DMS 273 (cell line): Measurements from ENCODE around the gene PTPN18.

Experiments used
- DNase-seq: peaks from one replicate; lab custom pipeline; 2025; ENCODE audit not compliant: unreplicated experiment; lab: John Stamatoyannopoulos, UW

Gene PTPN18

GRCh38 chr2:130363479-130363878 lies 7.6 kb downstream of the PTPN18 start:
- no peak for DNase-seq

GRCh38 chr2:130365075-130365474 lies 9.2 kb downstream of the PTPN18 start:
- no peak for DNase-seq

GRCh38 chr2:130365963-130366362 lies 10.1 kb downstream of the PTPN18 start:
- DNase-seq: no peak

DNA sequence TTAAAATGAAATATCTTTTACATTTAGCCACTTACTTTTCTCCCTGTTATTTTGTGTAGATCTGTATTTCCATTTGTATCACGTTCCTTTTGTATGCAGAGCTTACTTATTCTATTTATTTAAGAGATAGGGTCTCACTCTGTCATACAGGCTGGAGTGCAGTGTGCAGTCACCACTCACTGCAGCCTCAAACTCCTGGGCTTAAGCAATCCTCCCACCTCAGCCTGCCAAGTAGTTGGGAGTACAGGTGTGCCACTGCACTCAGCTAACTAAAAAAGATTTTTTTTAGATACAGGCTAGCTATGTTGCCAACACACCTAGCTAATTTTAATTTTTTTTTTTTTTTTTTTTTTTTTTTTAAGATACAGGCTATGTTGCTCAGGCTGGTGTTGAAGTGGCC lies 10.9 kb downstream of the PTPN18 start:
- no peak for DNase-seq

DNA sequence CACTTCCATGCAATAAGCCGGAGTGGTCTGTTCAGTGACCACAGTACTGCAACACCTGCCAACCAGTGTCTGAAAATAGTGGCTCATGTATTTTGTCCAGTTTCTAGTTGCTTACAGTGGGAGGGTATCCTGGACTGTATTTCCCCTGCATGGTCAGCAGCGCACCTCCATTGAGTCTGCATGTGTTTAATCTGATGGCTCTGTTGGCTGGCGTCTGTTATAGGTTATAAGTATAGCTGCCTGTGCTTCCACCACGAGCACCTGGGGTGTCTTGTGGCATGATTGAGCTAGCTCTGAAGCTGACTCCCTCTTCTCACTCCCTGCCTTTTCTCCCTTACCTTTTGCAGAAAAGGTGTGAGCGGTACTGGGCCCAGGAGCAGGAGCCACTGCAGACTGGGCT lies 12.9 kb downstream of the PTPN18 start:
- DNase-seq: no peak

GRCh38 chr2:130369311-130369964 lies 13.6 kb downstream of the PTPN18 start:
- no peak for DNase-seq

- no peak for DNase-seq
These were observed 14.1 kb downstream of the PTPN18 start for GRCh38 chr2:130369965-130370341.

DNA sequence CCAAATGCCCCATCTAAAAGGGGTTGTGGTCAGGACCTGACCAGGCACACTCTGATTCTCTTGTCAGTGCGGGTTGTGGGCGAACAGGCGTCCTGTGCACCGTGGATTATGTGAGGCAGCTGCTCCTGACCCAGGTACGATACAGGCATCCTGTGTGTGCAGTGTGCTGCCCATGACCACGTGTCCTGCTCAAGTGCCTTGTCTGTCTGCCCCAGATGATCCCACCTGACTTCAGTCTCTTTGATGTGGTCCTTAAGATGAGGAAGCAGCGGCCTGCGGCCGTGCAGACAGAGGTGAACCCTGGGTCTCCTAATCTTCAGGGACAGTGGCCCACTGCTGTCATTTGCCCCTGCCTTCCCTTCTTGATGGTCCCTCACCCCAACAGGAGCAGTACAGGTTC lies 14.6 kb downstream of the PTPN18 start:
- no peak for DNase-seq

GRCh38 chr2:130371723-130372054 lies 15.8 kb downstream of the PTPN18 start:
- no peak for DNase-seq

DNA sequence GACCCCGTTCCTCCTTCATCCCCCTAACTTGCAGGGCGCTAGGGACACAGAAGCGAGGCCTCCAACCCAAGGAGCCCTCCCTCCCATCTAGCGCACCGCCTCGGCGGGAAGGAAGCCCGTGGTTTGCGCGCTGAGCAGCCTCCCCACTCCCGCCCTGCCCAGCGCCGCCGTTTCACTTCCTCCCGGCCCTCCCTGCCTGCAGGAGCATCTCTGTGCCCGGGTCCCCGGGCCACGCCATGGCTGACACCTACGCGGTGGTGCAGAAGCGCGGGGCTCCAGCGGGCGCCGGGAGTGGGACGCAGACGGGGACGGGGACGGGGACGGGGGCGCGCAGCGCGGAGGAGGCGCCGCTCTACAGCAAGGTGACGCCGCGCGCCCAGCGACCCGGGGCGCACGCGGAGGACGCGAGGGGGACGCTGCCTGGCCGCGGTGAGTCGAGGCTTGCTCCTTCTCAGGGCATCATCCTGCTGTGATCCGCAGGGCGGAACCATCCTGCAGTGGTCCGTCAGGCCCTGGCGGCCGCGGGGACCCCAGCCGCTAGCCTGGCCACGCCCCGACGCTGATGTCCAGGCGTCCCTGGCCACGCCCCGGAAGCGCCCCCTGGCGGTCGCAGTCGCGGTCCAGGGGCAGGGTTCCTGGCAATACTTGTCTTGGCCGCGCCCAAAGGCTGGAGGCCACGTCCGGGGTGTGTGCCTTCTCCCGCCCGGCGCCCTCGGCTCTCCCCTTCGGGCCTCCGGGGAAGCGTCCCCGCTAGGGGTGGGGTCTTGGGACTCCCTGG lies 16.4 kb downstream of the PTPN18 start:
- DNase-seq: peak; percentile 91

DNA sequence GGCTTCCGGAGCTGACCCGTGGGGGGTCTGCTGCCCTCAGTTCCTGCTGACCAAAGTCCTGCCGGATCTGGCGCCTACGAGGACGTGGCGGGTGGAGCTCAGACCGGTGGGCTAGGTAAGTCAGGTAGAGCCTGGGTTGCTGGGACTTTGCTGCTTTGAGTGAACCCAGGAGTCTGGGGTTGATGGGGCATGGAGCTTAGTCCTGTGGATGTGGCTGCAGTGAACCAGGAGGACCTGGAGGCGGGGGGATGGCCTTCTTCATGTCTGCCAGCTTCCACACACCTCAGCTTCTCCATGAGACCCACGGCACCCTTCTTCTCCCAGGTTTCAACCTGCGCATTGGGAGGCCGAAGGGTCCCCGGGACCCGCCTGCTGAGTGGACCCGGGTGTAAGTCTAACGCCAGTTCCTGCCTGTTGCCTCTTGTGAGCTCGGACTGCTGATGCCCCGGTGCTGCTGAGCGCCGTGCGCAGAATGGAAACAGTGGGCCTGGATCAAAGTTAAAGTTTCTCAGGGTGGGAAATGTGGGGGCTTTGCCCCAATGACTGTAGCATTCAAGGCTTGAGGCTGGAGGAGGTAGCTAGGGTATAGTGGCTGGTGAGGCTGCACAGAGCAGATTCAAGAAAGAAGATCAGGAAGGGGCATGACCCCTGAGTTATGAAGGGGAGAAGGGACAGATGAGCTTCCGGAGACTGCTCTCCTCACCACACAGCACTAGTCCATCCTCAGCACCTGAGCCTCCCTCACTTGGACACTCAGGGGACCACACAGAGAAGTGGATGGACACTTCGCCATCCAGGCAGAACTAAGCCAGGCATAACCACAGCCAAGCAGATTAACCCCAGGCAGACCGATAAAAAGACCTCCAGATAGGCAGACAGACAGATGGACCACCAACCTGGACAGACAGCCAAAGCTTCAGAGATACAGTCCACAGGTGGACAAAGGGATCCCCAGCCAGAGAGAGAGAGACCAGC lies 17.3 kb downstream of the PTPN18 start:
- DNase-seq: no peak

GRCh38 chr2:130373808-130374365 lies 18.0 kb downstream of the PTPN18 start:
- DNase-seq: peak; percentile 22

- no peak for DNase-seq
These were observed 18.9 kb downstream of the PTPN18 start for GRCh38 chr2:130374587-130375290.

DNA sequence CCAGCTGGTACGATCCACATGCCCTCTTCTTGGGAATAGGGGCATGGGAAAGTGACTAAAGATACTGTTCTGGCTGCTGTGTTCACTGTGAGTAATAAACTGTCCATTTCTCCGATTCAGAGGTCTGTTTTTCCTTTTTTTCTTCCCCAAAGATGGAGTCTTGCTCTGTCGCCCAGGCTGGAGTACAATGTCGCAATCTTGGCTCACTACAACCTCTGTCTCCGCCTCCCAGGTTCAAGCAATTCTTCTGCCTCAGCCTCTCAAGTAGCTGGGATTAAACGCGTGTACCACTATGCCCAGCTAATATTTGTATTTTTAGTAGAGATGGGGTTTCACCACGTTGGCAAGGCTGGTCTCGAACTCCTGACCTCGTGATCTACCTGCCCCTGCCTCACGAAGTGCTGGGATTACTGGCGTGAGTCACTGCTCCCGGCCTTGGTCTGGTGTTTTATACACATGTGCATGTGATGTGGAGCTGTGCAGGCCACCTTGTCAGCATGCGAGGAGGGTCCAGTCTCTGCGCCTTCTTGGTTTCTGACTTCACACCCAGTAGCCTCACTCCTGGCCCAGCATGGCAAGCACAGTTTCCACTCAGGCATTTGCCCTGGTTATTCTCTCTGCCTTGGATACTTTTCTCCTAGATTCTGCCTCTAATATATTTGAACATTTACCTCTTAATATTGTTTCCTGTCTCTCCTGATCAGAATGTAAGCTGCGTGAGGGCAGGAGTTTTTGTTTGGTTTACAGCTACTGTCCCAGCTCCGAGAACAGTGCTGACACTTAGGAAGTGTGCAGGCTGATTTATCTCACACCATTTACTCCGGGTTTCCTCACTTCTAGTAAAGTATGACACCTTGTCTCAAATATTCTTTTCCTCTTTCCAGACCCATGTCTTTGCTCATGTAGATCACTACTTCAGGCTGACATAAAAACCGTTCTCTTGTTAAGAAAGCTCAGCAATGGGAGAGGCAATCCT lies 19.7 kb downstream of the PTPN18 start:
- no peak for DNase-seq

GRCh38 chr2:130376433-130377293 lies 20.8 kb downstream of the PTPN18 start:
- DNase-seq: no peak

GRCh38 chr2:130377491-130377890 lies 21.6 kb downstream of the PTPN18 start:
- DNase-seq: no peak

- no peak for DNase-seq
These were observed 22.5 kb downstream of the PTPN18 start for GRCh38 chr2:130378206-130378897.

DNA sequence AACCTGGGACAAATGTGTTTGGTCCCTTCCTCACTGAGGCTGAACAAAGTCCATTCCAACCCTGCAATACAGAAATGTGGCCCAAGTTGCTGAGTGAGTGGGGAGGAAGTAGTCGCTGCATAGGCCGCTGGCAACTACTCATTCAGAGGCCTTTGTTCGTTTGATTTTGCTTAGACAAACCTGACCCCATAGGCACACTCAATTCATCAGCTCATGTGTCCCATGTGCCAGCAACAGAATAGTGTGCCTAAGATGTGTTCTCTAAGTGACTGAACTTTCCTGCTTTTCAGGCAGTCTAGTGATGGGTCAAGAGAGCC lies 23.0 kb downstream of the PTPN18 start:
- DNase-seq: no peak
